ENCODE results near the gene KCNH8. TPM values are rescaled to one million over a fixed set of nuclear protein-coding genes. Genes with fewer than 3 reads are reported as not detected.

Gene KCNH8
- total RNA-seq, 2 experiments from 2014 or later = not detected

GRCh38 chr3:19357947-19358346, 209.6 kb downstream of the KCNH8 start:
- no peaks in the 10 kb centered on the region for H3K36me3 Mint-ChIP-seq (ENCODE audit: low read depth)
- peaks cover 5% of the 10 kb centered on the region for H3K9me3 Mint-ChIP-seq
- no peaks in the 10 kb centered on the region for H3K36me3 ChIP-seq (ENCODE audit: insufficient read depth, low read length)
- H3K4me3 ChIP-seq (ENCODE audit: low read length) = no peak overlapping the region
- no peaks in the 10 kb centered on the region for H3K4me1 Mint-ChIP-seq (ENCODE audit: low read depth)
- ChIA-PET CTCF (no interaction called here), POLR2A (no interaction called here)
- H3K4me3 Mint-ChIP-seq = no peak overlapping the region
- peak; percentile 26 for TF ChIP-seq CTCF (IDR thresholded peaks at IDR 0.05)
- H3K27me3 Mint-ChIP-seq = no peaks in the 10 kb centered on the region
- ATAC-seq (ENCODE audit: poor library complexity) (no peak), DNase-seq (no peak)
- H3K27me3 ChIP-seq (ENCODE audit: control insufficient read depth in 1 of 2, insufficient read depth in 2 of 2, low read length in 2 of 2) = no peaks in the 10 kb centered on the region
- no peak overlapping the region for H3K27ac ChIP-seq (ENCODE audit: low read depth in 1 of 2, low read length in 2 of 2)
- intact Hi-C loops (cut with DNase I, micrococcal nuclease) = no loop called here
- H3K27ac Mint-ChIP-seq = no peak overlapping the region
- no peaks in the 10 kb centered on the region for H3K9me3 ChIP-seq (ENCODE audit: control insufficient read depth in 1 of 2, insufficient read depth in 1 of 2, low read length in 2 of 2)
- no peaks in the 10 kb centered on the region for H3K4me1 ChIP-seq (ENCODE audit: insufficient read depth, low read length)

DNA sequence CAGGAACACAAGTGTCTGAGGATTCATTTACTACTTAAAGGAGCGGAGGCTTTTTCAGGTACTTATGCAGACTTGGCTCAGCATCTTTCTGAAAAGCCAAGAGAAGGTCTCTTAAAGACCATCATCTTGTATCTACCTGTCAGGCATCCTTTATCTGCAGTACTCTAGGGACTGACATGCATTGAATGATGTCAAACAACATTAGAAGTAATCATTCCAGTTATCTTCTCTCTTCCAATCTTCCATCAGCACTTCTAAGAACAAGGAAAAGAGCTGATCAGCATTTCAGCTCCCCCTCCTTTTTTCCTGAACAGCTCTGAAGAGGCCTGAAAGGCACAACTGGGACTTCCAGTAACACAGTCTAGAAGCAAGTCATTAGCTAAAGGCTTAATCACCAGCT, 214.8 kb downstream of the KCNH8 start:
- no peak overlapping the region for H3K4me3 ChIP-seq (ENCODE audit: low read length)
- Mint-ChIP-seq H3K27me3 (no peaks in the 10 kb centered on the region), H3K36me3 (ENCODE audit: low read depth) (no peaks in the 10 kb centered on the region), H3K27ac (no peak overlapping the region), H3K4me3 (no peak overlapping the region), H3K4me1 (ENCODE audit: low read depth) (no peaks in the 10 kb centered on the region), H3K9me3 (no peaks in the 10 kb centered on the region)
- no peaks in the 10 kb centered on the region for H3K27me3 ChIP-seq (ENCODE audit: control insufficient read depth in 1 of 2, insufficient read depth in 2 of 2, low read length in 2 of 2)
- POLR2A ChIA-PET = no interaction called here
- DNase-seq (no peak), ATAC-seq (ENCODE audit: poor library complexity) (no peak)
- CTCF ChIA-PET = interaction anchor here (0.8 to 1.3 kb wide), 2 partner anchors 25 to 37 kb away, joined by 3 to 6 read pairs; no protein-coding TSS in a partner anchor
- no peaks in the 10 kb centered on the region for H3K9me3 ChIP-seq (ENCODE audit: control insufficient read depth in 1 of 2, insufficient read depth in 1 of 2, low read length in 2 of 2)
- intact Hi-C loops (cut with DNase I, micrococcal nuclease) = no loop called here
- H3K36me3 ChIP-seq (ENCODE audit: insufficient read depth, low read length) = no peaks in the 10 kb centered on the region
- H3K27ac ChIP-seq (ENCODE audit: low read depth in 1 of 2, low read length in 2 of 2) = no peak overlapping the region
- no peak for TF ChIP-seq CTCF (IDR thresholded peaks at IDR 0.05)
- no peaks in the 10 kb centered on the region for H3K4me1 ChIP-seq (ENCODE audit: insufficient read depth, low read length)

DNA sequence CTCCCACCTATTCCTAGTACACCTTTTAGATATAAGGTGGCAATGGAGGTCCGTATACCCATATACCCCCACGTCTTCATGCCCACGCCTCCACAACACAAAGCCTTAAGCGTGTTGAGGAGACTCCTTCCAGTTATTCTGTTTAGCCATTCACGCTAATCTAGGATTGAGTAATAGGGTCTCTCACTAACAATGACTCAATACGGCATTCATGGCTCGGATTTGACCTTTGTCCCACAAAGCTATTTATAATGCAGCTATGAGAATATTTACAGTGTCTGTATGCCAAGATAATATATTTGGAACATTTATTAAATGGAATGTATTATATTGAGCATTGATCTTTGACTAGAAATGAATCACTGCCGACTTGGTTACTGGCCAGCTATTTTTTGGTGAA, 215.8 kb downstream of the KCNH8 start:
- Histone ChIP-seq H3K9me3 (ENCODE audit: control insufficient read depth in 1 of 2, insufficient read depth in 1 of 2, low read length in 2 of 2) (no peaks in the 10 kb centered on the region), H3K4me3 (ENCODE audit: low read length) (no peak overlapping the region), H3K4me1 (ENCODE audit: insufficient read depth, low read length) (no peaks in the 10 kb centered on the region), H3K36me3 (ENCODE audit: insufficient read depth, low read length) (no peaks in the 10 kb centered on the region), H3K27me3 (ENCODE audit: control insufficient read depth in 1 of 2, insufficient read depth in 2 of 2, low read length in 2 of 2) (no peaks in the 10 kb centered on the region), H3K27ac (ENCODE audit: low read depth in 1 of 2, low read length in 2 of 2) (no peak overlapping the region)
- ChIA-PET POLR2A (no interaction called here), CTCF (no interaction called here)
- TF ChIP-seq CTCF (IDR thresholded peaks at IDR 0.05) = no peak
- no peak overlapping the region for H3K27ac Mint-ChIP-seq
- intact Hi-C loops (cut with DNase I, micrococcal nuclease) = no loop called here
- no peak overlapping the region for H3K4me3 Mint-ChIP-seq
- ATAC-seq (ENCODE audit: poor library complexity) = no peak
- no peaks in the 10 kb centered on the region for H3K27me3 Mint-ChIP-seq
- no peaks in the 10 kb centered on the region for H3K9me3 Mint-ChIP-seq
- H3K4me1 Mint-ChIP-seq (ENCODE audit: low read depth) = no peaks in the 10 kb centered on the region
- no peak for DNase-seq
- no peaks in the 10 kb centered on the region for H3K36me3 Mint-ChIP-seq (ENCODE audit: low read depth)
